Loucy (cell line): ENCODE measurements around the gene COX18.

ENCODE experiments used
- H2AFZ ChIP-seq: fragments of 200-600 bp; sonication (generic); 2 replicates; pipeline ENCODE4 v1.6.0; 2016; ENCODE audit warnings: antibody characterized with exemption, mild to moderate bottlenecking, low read length, moderate library complexity
- H3F3A ChIP-seq: fragments of 200-600 bp; 2 replicates; pipeline ENCODE4 v1.6.0; 2016; ENCODE audit warnings: antibody characterized with exemption, low read depth, mild to moderate bottlenecking
- H3K27me3 ChIP-seq: fragments of 200-600 bp; sonication (generic); 2 replicates; pipeline ENCODE4 v1.6.1; 2014; ENCODE audit warnings: low read length, mild to moderate bottlenecking; ENCODE audit not compliant: insufficient read depth, poor library complexity, severe bottlenecking
- H3K36me3 ChIP-seq: fragments of 200-600 bp; sonication (generic); 2 replicates; pipeline ENCODE4 v1.6.1; 2016; ENCODE audit warnings: low read length; ENCODE audit not compliant: insufficient read depth
- H3K4me1 ChIP-seq: fragments of 200-600 bp; sonication (generic); 2 replicates; pipeline ENCODE4 v1.5.1; 2014; ENCODE audit warnings: low read length, mild to moderate bottlenecking; ENCODE audit not compliant: insufficient read depth, poor library complexity, severe bottlenecking
- H3K4me2 ChIP-seq: fragments of 200-600 bp; sonication (generic); 2 replicates; pipeline ENCODE4 v1.6.0; 2014; ENCODE audit warnings: antibody characterized with exemption, low read length, low read depth, mild to moderate bottlenecking; ENCODE audit not compliant: poor library complexity, severe bottlenecking
- H3K4me3 ChIP-seq: fragments of 200-600 bp; sonication (generic); 2 replicates; pipeline ENCODE4 v1.5.1; 2014; ENCODE audit warnings: low read length, mild to moderate bottlenecking, mixed read lengths; ENCODE audit not compliant: poor library complexity, severe bottlenecking
- H3K79me2 ChIP-seq: fragments of 200-600 bp; sonication (generic); 2 replicates; pipeline ENCODE4 v1.6.1; 2014; ENCODE audit warnings: low read length; ENCODE audit not compliant: insufficient read depth
- H3K9ac ChIP-seq: fragments of 200-600 bp; sonication (generic); 2 replicates; pipeline ENCODE4 v1.6.0; 2014; ENCODE audit warnings: mild to moderate bottlenecking, low read depth, low read length, moderate library complexity; ENCODE audit not compliant: poor library complexity, severe bottlenecking
- H3K9me2 ChIP-seq: fragments of 200-600 bp; sonication (generic); replicated peaks from 2 replicates; pipeline ENCODE4 v1.6.1; 2016; ENCODE audit warnings: low read depth, low read length, mixed read lengths
- H3K9me3 ChIP-seq: fragments of 200-600 bp; sonication (generic); 2 replicates; pipeline ENCODE4 v1.6.1; 2014; ENCODE audit warnings: mild to moderate bottlenecking, antibody characterized with exemption, low read length, low read depth; ENCODE audit not compliant: insufficient read depth
- H4K20me1 ChIP-seq: fragments of 200-600 bp; sonication (generic); 2 replicates; pipeline ENCODE4 v1.6.0; 2014; ENCODE audit warnings: antibody characterized with exemption, low read length, mild to moderate bottlenecking; ENCODE audit not compliant: insufficient read depth, poor library complexity, severe bottlenecking
- EZH2phosphoT487 ChIP-seq: fragments of 200-600 bp; IDR thresholded peaks from 2 replicates; pipeline ENCODE4 v1.6.1; 2018; ENCODE audit warnings: antibody characterized with exemption, mild to moderate bottlenecking, moderate library complexity, borderline replicate concordance
- TF ChIP-seq, protein P1 (sequence below): fragments of 200-600 bp; sonication (generic); conservative IDR thresholded peaks from 2 replicates; pipeline ENCODE4 v1.5.1; 2014; ENCODE audit warnings: mild to moderate bottlenecking, antibody characterized with exemption, low read length

The COX18 gene

GRCh38 chr4:73067971-73068394 is 1.5 kb downstream of the COX18 start:
- Histone ChIP-seq H3K27me3 (no peaks in the 10 kb centered on the region), H3K4me1 (peaks cover 34% of the 10 kb centered on the region), H2AFZ (peak overlapping the region; percentile 82), H3K4me2 (peak overlapping the region; percentile 78), H4K20me1 (no peaks in the 10 kb centered on the region), H3K79me2 (peaks cover 32% of the 10 kb centered on the region), H3K9me2 (no peaks in the 10 kb centered on the region), H3K9me3 (no peaks in the 10 kb centered on the region), H3K36me3 (no peaks in the 10 kb centered on the region), H3K4me3 (peak overlapping the region; percentile 83), H3K9ac (peak overlapping the region; percentile 83), H3F3A (no peaks in the 10 kb centered on the region)
- no peak for TF ChIP-seq EZH2phosphoT487
- TF ChIP-seq, protein P1, sequence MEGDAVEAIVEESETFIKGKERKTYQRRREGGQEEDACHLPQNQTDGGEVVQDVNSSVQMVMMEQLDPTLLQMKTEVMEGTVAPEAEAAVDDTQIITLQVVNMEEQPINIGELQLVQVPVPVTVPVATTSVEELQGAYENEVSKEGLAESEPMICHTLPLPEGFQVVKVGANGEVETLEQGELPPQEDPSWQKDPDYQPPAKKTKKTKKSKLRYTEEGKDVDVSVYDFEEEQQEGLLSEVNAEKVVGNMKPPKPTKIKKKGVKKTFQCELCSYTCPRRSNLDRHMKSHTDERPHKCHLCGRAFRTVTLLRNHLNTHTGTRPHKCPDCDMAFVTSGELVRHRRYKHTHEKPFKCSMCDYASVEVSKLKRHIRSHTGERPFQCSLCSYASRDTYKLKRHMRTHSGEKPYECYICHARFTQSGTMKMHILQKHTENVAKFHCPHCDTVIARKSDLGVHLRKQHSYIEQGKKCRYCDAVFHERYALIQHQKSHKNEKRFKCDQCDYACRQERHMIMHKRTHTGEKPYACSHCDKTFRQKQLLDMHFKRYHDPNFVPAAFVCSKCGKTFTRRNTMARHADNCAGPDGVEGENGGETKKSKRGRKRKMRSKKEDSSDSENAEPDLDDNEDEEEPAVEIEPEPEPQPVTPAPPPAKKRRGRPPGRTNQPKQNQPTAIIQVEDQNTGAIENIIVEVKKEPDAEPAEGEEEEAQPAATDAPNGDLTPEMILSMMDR: no peak

GRCh38 chr4:73066928-73067327 is 2.6 kb downstream of the COX18 start:
- no peaks in the 10 kb centered on the region for H3K36me3 ChIP-seq
- H3F3A ChIP-seq: no peaks in the 10 kb centered on the region
- no peak overlapping the region for H2AFZ ChIP-seq
- H3K79me2 ChIP-seq: peaks cover 32% of the 10 kb centered on the region
- H3K9ac ChIP-seq: peak overlapping the region; percentile 6
- peak overlapping the region; percentile 26 for H3K4me3 ChIP-seq
- peaks cover 34% of the 10 kb centered on the region for H3K4me1 ChIP-seq
- H3K9me3 ChIP-seq: no peaks in the 10 kb centered on the region
- no peaks in the 10 kb centered on the region for H4K20me1 ChIP-seq
- no peaks in the 10 kb centered on the region for H3K9me2 ChIP-seq
- H3K27me3 ChIP-seq: no peaks in the 10 kb centered on the region
- no peak for TF ChIP-seq EZH2phosphoT487
- TF ChIP-seq, protein P1: no peak
- H3K4me2 ChIP-seq: peak overlapping the region; percentile 44

DNA sequence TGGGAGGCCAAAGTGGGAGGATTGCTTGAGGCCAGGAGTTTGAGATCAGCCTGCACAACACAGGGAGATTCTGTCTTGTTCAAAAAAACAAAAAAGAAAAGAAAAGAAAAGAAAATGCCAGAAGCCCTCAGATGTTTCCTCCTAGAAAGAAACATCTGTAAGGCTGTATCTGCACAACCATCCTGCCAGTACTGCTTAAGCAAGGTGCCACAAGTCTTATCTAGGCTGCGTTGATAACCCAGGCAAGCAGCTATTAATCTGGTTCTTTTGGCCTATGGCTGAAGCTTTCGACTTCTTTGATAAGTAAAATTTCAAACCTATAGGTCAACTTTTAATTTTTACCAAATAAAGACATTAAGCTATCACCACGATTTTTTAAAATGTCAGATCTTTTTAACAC is 3.1 kb downstream of the COX18 start:
- H3K4me1 ChIP-seq: peaks cover 34% of the 10 kb centered on the region
- H3K79me2 ChIP-seq: peaks cover 32% of the 10 kb centered on the region
- peak overlapping the region; percentile 6 for H3K9ac ChIP-seq
- no peak overlapping the region for H2AFZ ChIP-seq
- no peaks in the 10 kb centered on the region for H3K27me3 ChIP-seq
- no peaks in the 10 kb centered on the region for H3F3A ChIP-seq
- H3K36me3 ChIP-seq: no peaks in the 10 kb centered on the region
- TF ChIP-seq EZH2phosphoT487: no peak
- TF ChIP-seq, protein P1: no peak
- peak overlapping the region; percentile 44 for H3K4me2 ChIP-seq
- H4K20me1 ChIP-seq: no peaks in the 10 kb centered on the region
- H3K9me2 ChIP-seq: no peaks in the 10 kb centered on the region
- H3K4me3 ChIP-seq: peak overlapping the region; percentile 26
- no peaks in the 10 kb centered on the region for H3K9me3 ChIP-seq
